Right lobe of liver (tissue), 4 donors: ENCODE results near the gene CBLC.

Experiments
- POLR2A ChIP-seq: fragments of 450-650 bp; IDR thresholded peaks from one replicate; pipeline ENCODE4 v1.6.1; 2017; ENCODE audit warnings: antibody characterized with exemption, mild to moderate bottlenecking
- TF ChIP-seq, protein P1 (sequence below), 4 donors: fragments of 200-600 bp in 3 of 4; fragments of 450-650 bp in 1 of 4; IDR thresholded peaks; one replicate each; pipeline versions ENCODE4 v1.5.1 to v1.8.0; 2016 to 2022; ENCODE audit warnings: antibody characterized with exemption in 4 of 4, mild to moderate bottlenecking in 2 of 4
- donor health status: DM: no; HTN: no; CAD: no.
- donor health status: DM: no; HTN: no; CAD: no.
- donor health status: DM: no; HTN: yes; CAD: no.

DNA sequence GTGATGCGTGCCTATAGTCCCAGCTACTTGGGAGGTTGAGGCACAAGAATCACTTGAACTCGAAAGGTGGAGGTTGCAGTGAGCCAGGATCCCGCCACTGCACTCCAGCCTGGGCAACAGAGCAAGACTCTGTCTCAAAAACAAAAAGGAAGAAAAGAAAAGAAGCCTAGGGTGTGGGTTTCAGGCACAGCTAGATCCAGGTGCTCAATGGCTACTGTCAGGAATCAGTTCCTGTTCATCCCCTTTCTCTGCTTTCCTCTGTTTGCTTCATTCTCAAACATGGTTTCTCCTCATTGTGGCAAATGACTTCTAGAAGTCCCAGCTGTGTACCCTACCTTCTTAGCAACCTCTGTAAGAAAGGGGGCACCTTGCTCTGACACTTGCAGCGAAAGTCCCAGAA lies 5.9 kb downstream of the CBLC start:
- TF ChIP-seq, protein P1, sequence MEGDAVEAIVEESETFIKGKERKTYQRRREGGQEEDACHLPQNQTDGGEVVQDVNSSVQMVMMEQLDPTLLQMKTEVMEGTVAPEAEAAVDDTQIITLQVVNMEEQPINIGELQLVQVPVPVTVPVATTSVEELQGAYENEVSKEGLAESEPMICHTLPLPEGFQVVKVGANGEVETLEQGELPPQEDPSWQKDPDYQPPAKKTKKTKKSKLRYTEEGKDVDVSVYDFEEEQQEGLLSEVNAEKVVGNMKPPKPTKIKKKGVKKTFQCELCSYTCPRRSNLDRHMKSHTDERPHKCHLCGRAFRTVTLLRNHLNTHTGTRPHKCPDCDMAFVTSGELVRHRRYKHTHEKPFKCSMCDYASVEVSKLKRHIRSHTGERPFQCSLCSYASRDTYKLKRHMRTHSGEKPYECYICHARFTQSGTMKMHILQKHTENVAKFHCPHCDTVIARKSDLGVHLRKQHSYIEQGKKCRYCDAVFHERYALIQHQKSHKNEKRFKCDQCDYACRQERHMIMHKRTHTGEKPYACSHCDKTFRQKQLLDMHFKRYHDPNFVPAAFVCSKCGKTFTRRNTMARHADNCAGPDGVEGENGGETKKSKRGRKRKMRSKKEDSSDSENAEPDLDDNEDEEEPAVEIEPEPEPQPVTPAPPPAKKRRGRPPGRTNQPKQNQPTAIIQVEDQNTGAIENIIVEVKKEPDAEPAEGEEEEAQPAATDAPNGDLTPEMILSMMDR (IDR thresholded peaks at IDR 0.05) = no peak
- no peak for TF ChIP-seq POLR2A
